PFSK-1 (cell line): ENCODE data around the gene MPND.

Source experiments
- POLR2AphosphoS5 ChIP-seq: IDR thresholded peaks from 2 replicates; pipeline ENCODE4 v1.6.1; 2012; ENCODE audit warnings: low read depth, mild to moderate bottlenecking, control low read depth, low read length, moderate library complexity
- REST ChIP-seq, 2 experiments: IDR thresholded peaks; 2 replicates each; pipeline versions ENCODE4 v1.6.1 to v1.8.0; 2011 to 2012; ENCODE audit warnings: low read depth in 2 of 2, low read length in 2 of 2, control low read depth in 1 of 2, inconsistent platforms in 1 of 2, mild to moderate bottlenecking in 1 of 2, moderate library complexity in 1 of 2; ENCODE audit not compliant: insufficient read depth in 1 of 2
- TAF1 ChIP-seq: IDR thresholded peaks from 2 replicates; pipeline ENCODE4 v1.6.1; 2012; ENCODE audit warnings: low read length, control low read depth, borderline replicate concordance; ENCODE audit not compliant: insufficient read depth

GRCh38 chr19:4390567-4391305 lies 47.4 kb downstream of the MPND start:
- TF ChIP-seq POLR2AphosphoS5 (peak; percentile 5; the same call in 1 of the 2 replicates), TAF1 (0 out of 2 replicates have a peak, but pooled peaks have one; percentile 12), REST (IDR thresholded peaks at IDR 0.05; ENCODE audit: insufficient read depth in 1 of 2, low read depth in 2 of 2, low read length in 2 of 2) (0 out of 4 replicates have a peak, but pooled peaks of 1 of the 2 experiments have one; percentile 2)
